Activated CD4-positive, CD25-positive, alpha-beta regulatory T cell (primary cell): Measurements from ENCODE around the gene MYH9.
"Not testable (repeated sequence)": the region's sequence is repeated elsewhere in the genome, so short reads cannot be mapped to it uniquely, and the experiment has no call there.

Experiments used
- DNase-seq, 4 experiments: peaks; one replicate each; lab custom pipeline; 2025; lab: John Stamatoyannopoulos, UW

The MYH9 gene

DNA sequence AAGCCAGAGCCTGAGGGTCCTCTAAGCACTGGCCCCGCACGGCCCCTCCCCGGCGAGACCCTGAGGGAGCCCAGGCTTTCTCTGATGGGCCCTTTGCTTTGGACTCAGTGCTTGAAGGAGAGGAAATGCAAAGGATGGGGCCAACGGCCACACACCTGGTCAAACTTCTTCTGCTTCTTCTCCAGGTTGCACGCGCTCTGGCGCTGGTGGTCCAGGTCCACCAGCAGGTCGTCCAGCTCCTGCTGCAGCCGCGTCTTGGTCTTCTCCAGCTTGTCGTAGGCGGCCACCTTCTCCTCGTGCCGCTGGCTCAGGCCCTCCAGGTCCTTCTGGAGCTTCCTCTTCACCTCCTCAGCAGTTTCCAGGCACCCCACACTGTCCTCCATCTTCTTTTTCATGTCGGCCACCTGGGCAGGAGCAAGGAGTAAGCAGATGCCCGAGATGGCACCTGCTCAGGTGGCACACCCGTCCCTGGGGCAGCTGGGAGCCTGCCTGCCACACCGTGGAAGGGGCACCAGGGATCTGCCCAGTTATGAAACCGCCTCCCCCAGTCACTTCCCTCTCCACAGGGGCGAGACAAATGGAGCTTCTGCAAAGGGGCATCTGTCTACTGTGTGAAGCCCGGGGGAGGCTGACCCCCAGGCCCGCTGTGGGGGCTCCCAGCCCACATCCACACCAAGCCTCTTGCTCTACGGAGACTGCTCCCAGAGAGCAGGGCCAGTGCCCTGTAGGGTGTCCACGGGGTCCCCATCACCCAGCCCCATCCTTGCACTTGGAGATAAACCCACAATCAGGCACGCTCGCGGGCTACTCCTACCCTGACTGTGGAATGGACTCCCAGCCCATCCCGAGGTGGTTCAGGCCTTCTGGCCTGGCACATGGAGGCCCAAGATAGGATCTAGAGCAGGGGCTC, 95.7 kb downstream of the MYH9 start:
- DNase-seq, result no peak

DNA sequence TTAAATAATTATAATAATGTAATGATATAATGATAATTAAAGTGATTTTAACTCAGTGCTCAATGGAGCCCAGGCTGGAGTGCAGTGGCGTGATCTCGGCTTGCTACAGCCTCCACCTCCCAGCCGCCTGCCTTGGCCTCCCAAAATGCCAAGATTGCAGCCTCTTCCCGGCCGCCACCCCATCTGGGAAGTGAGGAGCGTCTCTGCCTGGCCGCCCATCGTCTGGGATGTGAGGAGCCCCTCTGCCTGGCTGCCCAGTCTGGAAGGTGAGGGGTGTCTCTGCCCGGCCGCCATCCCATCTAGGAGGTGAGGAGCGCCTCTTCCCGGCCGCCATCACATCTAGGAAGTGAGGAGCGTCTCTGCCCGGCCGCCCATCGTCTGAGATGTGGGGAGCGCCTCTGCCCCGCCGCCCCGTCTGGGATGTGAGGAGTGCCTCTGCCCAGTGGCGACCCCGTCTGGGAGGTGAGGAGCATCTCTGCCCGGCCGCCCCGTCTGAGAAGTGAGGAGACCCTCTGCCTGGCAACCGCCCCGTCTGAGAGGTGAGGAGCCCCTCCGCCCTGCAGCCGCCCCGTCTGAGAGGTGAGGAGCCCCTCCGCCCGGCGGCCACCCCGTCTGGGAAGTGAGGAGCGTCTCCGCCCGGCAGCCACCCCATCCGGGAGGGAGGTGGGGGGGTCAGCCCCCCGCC, 97.2 kb downstream of the MYH9 start:
- DNase-seq, result not testable (repeated sequence)

DNA sequence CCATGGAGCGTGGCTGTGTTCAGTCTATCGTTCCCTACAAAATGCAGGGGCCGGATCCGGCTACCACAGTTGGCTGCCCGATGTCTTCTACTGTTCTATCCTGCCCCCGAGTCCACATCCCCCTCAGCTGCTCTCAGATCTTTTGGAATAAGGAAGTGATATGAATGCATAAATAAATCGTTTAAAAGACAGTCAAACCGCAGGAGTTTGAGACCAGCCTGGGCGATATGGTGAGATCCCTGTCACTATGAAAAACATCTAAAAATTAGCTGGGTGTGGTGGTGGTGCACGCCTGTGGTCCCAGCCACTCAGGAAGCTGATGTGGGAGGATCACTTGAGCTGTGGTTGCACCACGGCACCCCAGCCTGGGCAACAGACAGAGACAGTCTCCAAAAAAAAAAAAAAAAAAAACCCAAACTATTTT, 97.8 kb downstream of the MYH9 start:
- not testable (repeated sequence) for DNase-seq

DNA sequence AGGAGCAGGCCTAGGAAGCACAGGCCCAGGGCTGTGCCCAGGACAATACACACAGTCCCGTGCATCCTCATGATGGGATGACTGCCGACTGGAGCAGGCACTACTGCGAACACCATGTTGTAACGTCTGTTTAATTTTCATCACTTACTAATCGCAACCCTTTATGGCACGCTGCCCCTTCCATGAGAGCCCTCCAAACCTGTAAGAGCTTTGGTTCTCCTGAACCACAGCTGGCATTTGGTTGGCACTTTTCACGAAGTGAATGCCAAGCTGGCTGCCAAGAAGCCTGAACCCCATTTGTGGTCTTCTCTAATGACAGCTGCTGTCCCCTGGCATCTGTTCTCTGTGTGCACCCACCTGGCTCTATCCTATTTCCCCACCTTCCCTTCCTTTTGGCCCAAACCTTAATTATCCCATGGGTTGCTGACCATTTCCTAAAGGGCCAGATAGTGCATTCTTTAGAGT, 98.3 kb downstream of the MYH9 start:
- no peak for DNase-seq

DNA sequence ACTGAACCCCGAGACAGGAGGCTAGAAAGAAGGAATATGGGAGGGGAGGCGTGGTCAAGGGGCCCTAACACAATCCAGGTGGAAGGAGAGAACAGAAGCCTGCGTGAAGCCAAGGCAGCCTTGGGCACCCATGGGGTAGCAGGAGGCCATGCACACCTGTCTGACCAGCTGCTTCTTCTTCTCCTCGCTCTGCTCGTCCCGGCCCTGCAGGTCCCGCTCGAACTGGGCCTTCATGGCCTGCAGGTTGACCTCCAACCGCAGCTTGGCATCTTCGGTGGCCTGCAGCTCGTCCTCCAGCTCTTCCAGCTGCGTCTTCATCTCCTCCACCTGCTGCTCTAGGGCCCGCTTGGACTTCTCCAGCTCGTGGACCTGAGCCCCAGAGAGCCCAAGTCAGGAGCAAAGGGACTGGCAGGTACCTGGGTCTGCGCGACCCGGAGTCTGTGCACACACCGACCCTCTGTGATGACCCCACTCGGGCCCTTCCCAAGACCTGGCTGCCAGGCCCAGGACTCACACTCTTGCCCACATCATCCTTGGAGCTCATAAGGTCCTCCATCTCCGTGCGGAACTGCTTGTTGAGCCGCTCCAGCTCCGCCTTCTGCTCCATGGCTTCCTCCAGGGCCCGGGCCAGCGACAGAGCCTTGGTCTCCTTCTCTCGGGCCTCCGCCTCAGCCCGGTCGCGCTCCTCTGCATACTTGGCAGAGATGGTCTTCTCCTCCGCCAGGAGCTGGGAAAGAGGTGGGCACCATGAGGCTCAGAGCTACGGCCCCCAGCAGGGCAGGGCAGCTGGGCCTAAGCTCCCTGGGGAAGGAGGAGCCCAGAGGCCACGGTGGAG, 99.0 kb downstream of the MYH9 start:
- no peak for DNase-seq

DNA sequence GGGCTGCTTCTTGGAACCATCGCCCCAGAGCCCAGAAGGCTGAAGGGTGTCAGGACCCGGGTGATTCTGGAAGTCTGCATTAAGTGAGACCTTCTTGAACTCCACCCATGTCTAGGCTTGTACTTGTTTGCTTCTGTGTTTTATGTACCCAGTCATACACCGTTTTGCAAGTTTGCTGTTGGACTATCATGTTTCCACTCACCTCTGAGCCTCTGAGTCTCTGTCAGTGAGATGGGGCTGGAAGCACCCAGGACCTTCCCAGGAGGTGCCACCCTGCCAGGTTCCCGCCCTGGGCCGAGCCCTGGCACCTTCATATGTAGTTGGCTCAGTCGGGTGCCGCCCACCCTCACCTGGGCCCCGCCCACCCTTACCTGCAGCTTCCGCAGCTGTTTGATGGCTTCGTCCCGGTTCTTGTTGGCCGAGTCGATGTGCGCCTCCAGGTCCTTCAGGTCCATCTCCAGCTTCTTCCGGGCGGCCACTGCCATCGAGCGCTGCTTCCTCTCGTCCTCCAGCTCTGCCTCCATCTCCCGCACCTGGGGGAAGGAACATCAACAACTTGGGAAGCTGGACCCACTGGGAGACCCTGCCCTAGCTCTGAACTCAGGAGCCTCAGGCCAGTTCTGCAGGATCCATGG, 99.8 kb downstream of the MYH9 start:
- DNase-seq, result no peak

DNA sequence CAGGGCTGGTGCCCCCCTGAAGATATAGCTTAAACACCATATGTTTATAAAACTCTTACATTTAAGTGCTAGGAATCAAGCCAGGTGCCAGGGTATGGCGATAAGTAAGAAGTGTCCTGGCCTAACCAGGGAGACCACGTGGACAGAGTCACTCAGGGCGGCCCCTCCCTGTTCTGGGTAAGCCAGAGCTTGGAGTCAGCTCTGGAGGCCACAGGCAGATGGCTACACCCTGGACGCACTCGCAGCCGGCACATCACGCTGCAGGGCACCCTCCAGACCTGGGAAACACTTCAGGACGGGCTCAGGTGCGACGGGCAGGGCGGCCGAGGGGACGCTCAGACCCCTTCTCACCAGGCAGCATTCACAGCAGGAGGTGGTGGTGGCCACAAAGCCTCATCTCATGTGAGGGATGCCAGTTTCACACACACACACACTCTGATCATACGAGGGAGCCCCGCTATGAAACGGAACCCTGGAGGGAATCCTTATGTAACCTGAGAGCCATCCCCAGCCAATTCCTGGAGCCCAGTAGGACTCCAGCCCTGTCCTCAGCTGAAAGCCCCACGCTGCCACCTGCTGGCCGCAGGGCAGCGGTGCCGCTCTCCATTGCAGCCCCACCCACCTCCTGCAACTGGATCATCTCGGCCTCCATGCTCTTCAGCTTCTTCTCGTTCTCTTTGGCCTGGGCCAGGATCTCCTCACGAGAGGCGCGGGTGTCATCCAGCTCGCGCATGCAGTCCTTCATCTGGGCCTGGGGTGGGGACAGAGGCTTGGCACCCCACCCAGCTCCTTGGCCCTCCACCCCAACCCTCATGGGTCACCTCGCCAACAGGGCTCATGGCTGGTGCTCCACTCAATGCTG, 101.4 kb downstream of the MYH9 start:
- peak; percentile 25 to 65 (median 42) for DNase-seq

DNA sequence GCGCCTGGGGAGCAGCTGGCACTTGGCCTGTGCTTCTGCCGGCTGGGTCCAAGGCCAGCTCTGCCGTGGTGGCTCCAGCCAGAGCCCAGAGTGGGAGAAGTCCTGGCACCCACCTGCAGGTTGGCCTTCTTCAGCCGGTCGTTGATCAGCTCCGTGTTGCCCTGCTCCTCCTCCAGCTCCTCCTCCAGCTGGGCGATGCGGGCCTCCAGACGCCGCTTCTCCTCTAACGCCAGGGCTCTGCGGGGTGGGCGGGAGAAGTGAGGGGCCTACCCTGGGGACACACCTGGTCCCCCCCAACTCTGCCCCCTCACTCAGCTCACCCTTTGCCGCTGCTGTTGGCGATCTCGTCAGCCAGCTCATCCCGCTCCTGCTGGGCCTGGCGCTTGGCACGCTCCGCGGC, 102.2 kb downstream of the MYH9 start:
- DNase-seq, result no peak

DNA sequence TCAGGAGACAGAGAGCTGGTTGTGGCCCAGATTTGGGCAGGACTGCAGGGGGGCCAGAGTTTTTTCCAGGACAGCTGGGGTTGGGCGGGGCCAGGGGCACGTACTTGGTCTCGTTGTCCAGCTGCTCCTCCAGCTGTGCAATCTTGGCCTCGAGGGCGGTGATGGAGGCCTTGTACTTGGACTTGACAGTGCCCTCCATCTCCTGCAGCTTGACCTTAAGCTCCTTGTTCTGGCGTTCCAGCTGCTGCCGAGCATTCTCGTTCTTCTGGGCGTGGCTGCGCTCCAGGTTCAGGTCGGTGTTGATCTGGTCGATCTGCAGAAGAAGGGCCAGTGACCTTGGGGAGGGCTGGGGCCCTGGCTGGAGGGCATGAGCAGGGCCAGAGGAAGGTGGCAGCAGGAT, 102.8 kb downstream of the MYH9 start:
- no peak for DNase-seq

DNA sequence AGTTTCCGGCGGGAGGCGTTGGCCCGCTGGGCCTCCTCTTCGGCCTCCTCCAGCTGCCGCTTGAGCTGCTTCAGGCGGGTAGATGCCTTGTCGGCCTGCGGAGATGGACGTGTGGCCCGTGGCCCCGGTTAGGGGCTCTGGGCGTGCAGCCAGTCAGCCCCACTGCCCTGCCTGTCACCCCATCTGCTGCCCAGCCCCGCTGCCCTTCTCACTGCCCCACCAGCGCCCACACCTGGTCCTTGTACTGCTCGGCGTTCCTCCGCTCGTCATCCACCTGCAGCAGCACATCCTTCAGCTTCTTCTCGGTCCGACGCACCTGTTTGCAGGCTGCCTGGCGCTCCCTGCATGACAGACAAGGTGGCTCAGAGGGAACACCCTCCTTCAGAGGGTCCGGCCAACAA, 103.6 kb downstream of the MYH9 start:
- no peak for DNase-seq

DNA sequence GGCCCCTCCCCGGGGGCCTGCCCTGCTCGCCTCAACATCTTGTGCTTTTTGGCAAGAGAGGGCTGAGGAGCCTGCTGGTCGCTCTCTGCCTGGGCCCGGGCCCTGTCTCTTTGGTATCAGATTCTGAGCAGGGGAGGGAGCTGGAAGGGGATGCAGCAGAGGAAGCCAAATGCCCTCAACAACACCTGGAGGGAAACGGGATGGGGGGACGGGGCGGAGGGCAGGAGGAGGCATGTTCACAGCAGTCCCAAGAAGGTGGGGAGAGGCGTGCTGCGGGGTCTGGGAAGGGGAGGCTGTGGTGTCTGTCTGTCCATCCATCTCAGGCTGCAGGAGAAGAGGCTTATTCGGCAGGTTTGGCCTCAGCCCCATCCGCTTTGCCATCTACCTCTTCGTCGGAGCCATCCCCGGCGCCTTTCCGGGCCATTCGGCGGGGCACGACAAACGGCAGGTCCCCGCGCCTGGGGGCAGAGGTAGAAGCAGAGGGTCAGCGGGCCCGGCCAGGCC, 105.4 kb downstream of the MYH9 start:
- DNase-seq, result no peak

DNA sequence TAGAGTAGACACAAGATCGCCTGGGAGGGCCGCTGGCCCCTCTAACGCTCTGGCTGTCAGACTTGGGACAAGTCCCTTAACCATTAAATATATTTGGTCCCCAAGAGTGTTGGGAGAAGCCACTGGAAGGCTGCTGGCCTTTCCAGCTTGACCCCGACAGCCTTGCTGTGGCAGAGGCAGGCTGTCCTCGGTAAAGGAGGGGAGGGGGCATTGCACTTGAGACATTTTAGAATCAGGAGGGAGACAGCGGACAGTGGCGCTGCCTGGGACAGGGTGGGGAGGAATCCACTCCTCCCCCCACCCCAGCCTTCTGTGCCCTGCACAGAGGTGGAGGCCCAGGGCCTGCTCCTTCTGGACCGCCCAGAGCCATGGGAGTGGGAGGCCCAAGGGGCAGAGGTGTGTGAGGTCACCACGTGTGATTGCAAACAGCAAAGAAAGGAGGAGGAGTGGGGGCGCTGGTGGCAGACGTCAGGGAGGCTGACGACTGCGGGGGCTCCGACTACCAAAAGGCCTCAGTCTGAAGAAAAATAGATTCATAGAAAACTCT, 105.9 kb downstream of the MYH9 start:
- no peak for DNase-seq

DNA sequence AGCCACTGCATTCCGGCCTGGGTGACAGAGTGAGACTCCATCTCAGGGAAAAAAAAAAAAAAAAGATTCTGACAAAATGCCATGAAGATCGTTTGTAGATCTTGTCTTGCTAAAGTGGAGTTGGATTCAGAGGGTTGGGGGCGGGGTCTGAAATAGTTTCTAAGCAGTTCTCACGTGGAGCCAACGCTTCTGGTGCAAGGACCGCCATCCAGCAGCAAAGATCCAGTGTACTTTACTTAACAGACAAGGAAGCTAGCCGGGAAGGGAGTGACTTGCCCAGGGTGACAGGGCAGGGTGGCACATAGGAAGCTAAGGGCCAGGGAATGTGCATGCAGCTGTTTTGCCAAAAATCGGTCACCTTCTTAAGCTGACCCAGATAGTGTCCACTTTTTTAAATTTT, 107.4 kb downstream of the MYH9 start:
- DNase-seq, result no peak

DNA sequence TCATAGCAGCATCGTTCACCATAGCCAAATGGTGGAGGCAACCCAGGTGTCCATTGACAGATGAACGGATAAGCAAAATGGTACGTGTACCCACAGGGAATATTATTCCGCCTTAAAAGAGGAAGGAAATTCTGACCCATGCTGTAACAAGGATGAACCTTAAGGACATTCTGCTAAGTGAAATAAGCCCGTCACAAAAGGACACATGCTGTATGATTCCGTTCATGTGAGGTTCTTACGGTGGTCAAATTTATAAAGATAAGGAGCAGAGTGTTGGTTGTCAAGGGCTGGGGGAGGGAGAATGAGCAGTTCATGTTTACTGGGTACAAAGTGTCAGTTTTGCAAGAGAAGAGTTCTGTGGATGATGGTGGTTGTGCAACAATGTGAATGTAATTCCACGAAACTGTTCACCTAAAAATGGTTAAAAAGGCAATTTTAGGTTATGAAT, 108.5 kb downstream of the MYH9 start:
- DNase-seq, result no peak

DNA sequence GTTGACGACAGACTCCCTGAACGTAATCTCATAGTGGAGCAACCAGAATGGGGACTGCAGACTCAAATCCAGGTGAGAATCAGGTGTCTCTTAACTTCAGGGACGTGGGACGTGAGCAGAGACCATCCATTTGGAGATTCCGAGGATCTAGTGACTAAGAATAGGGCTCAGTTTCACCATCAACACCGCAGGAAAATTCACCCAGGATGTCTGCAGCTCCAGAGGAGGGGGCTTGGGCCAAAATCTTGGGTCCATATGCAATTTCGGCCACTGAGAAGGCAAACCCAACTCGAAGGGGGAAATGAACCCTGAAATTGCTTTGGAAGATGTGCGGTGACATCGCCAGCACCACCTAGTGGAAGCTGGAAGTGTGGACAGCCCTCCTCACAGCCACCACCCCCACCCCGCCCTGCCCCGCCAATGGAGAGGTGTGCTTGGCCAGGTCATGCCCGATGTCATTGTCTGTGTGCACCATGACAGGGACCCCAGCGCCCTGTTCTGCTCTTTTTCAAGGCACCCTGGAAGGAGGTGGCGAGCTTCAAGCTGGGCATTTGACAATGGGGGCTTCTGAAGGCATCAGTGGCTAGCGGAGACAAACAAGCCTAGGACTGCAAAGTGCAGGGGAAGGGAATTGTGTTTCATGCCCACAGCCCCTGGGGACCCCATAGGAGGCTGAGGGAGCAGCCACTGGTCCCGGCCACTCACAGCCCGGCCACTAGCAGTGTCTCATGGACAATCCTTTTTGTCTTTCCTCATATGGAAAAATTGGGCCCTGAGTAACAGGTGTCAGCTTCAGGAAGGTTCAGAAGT, 110.1 kb downstream of the MYH9 start:
- DNase-seq, result peak; percentile 42 to 54 (median 44)

DNA sequence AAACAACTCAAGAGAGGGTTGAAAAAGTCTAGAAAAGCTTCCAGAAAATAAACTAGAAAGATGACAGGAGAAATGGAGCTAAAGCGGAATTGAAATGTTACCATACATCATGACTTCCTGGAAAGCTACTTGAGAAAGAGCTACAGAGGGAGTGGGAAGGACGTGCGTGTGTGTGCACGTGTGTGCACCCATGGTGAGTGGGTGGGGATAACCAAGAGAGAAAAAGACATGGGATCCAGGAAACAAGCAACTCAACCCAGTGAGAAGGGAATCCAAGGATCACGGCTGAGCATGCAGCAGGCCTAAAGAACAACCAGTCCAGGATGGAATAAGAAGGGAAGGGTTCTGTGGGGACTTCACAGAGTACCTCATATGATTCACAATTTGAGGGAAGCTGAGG, 113.2 kb downstream of the MYH9 start:
- no peak for DNase-seq

DNA sequence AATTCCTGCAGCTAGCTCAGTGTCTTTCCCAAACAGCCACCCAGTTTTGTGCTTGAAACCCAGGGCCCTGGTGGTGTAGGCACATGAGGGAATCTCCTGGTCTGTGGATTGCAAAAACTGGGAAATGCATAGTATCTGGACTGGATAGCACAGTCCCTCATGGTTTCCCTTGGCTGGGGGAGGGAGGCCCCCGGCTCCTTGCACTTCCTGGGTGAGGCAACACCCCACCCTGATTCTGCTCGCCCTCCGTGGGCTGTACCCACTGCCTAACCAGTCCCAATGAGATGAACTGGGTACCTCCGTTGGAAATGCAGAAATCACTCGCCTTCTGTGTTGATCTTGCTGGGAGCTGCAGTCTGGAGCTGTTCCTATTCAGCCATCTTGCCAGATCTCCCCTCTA, 115.8 kb downstream of the MYH9 start:
- not testable (repeated sequence) for DNase-seq

DNA sequence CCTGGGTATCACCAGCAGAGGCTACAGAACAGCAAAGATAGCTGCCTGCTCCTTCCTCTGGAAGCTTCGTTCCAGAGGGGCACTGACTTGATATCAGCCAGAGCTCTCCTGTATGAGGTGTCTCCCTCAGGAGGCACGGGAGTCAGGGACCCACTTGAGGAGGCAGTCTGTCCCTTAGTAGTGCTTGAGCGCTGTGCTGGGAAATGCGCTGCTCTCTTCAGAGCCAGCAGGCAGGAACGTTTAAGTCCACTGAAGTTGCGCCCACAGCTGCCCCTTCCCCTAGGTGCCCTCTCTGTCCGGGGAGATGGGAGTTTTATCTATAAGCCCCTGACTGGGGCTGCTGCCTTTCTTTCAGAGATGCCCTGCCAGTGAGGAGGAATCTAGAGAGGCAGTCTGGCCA, 116.5 kb downstream of the MYH9 start:
- DNase-seq, result not testable (repeated sequence)

DNA sequence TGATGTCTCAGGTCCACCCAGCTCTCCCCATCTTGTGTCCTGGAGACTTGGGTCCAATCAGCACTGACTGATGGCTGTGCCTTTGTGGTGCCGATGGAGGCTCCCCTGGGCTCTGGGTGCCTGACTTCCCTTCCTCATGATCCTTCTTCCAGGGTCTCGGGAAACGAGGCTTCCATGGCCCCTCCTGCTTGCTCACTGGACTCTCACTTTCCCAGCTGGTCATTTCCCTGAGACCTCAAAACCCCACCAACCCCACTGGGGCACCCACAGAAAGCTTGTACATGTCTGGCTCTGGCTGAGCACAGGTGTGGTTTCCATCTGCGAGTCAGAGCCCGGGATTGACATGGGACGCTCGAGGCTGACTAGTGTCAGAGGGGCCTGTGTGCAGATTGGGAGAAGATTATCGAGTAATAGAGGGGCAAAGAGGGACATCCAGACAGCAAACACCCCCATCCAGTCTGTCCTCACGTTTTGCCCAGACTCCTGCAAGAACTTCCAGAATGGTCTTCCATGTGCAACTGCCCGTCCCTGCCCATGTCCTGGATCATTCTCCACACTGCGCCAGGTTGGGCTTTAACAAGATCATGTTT, 119.8 kb downstream of the MYH9 start:
- DNase-seq, result no peak
